Fibroblast of gingiva (primary cell): ENCODE data around the gene CAPN9.
A peak's percentile ranks its signal among the peaks of the same experiment; 100 is the strongest.
"Not testable (repeated sequence)": the region's sequence is repeated elsewhere in the genome, so short reads cannot be mapped to it uniquely, and the experiment has no call there.

Source experiments
- DNase-seq: peaks from one replicate; pipeline ENCODE4 v3.0.0-alpha.2; 2011; ENCODE audit warnings: low read depth

Gene CAPN9

GRCh38 chr1:230749150-230749549 is 2.0 kb downstream of the CAPN9 start:
- DNase-seq, result no peak

- no peak for DNase-seq
Observed at GRCh38 chr1:230749635-230750034, 2.4 kb downstream of the CAPN9 start.

- no peak for DNase-seq
Observed at GRCh38 chr1:230750576-230750975, 3.4 kb downstream of the CAPN9 start.

- DNase-seq, result no peak
Observed at GRCh38 chr1:230750986-230751625, 3.9 kb downstream of the CAPN9 start.

- DNase-seq, result no peak
Observed at GRCh38 chr1:230752407-230752806, 5.2 kb downstream of the CAPN9 start.

- no peak for DNase-seq
Observed at GRCh38 chr1:230753191-230753585, 6.0 kb downstream of the CAPN9 start.

GRCh38 chr1:230753586-230754251 is 6.5 kb downstream of the CAPN9 start:
- DNase-seq, result no peak

- peak; percentile 20 for DNase-seq
Observed at GRCh38 chr1:230754796-230755195, 7.6 kb downstream of the CAPN9 start.

- DNase-seq, result no peak
Observed at GRCh38 chr1:230757856-230758708, 10.9 kb downstream of the CAPN9 start.

- peak; percentile 75 for DNase-seq
Observed at GRCh38 chr1:230758709-230759368, 11.7 kb downstream of the CAPN9 start.

- no peak for DNase-seq
Observed at GRCh38 chr1:230759369-230760065, 12.3 kb downstream of the CAPN9 start.

GRCh38 chr1:230760360-230760827 is 13.2 kb downstream of the CAPN9 start:
- DNase-seq, result no peak

- no peak for DNase-seq
Observed at GRCh38 chr1:230761443-230762167, 14.4 kb downstream of the CAPN9 start.

GRCh38 chr1:230763927-230764591 is 16.9 kb downstream of the CAPN9 start:
- DNase-seq, result no peak

- no peak for DNase-seq
Observed at GRCh38 chr1:230766318-230766717, 19.1 kb downstream of the CAPN9 start.

- not testable (repeated sequence) for DNase-seq
Observed at GRCh38 chr1:230767859-230768612, 20.8 kb downstream of the CAPN9 start.

- peak; percentile 69 for DNase-seq
Observed at GRCh38 chr1:230768903-230769570, 21.8 kb downstream of the CAPN9 start.

GRCh38 chr1:230770317-230770716 is 23.1 kb downstream of the CAPN9 start:
- DNase-seq, result no peak

- DNase-seq, result no peak
Observed at GRCh38 chr1:230771773-230772354, 24.7 kb downstream of the CAPN9 start.
